ENCODE measurements around the gene COA5. TPM values are rescaled to one million over a fixed set of nuclear protein-coding genes. Genes with fewer than 3 reads are reported as not detected.

COA5 gene
- total RNA-seq, 1 experiment from 2014 or later = 18.6 TPM

DNA sequence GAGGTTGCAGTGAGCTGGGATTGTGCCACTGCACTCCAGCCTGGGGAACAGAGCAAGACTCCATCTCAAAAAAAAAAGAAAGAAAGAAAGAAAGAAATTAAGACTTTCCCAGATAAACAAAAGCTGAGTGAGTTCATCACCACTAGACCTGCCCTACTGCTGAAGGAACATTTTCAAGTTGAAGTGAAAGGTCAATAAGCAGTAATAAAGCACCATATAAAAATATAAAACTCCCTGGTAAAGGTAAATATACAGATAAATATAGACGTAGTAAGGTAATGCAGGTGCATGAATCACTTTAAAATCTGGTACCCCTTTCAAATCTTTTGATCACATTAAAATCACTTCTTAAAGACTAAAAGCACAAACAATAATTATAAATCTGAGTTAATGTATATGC, 42.7 kb upstream of the COA5 start:
- no peaks in the 10 kb centered on the region for H3K79me2 ChIP-seq (ENCODE audit: insufficient read depth, low read length)
- H3K9ac ChIP-seq (ENCODE audit: low read length) = no peak overlapping the region
- H3K9me2 ChIP-seq (ENCODE audit: insufficient read depth) = no peaks in the 10 kb centered on the region
- no peaks in the 10 kb centered on the region for H3K4me1 ChIP-seq (ENCODE audit: control insufficient read depth in 1 of 2, insufficient read depth in 2 of 2, low read length in 2 of 2)
- no TSS peak for BruUV-seq (replicated peaks)
- POLR2A ChIA-PET = no interaction called here
- H3K4me3 ChIP-seq (replicated peaks in 1 of 2; ENCODE audit: low read depth in 1 of 2, low read length in 2 of 2) = no peak overlapping the region
- no peaks in the 10 kb centered on the region for H4K20me1 ChIP-seq (ENCODE audit: insufficient read depth)
- no peak for ATAC-seq
- no peak for DNase-seq (ENCODE audit: low read depth, low spot score)
- no peaks in the 10 kb centered on the region for H3K27me3 ChIP-seq (ENCODE audit: insufficient read depth, low read length)
- no peak overlapping the region for H2AFZ ChIP-seq (ENCODE audit: low read depth, low read length, poor library complexity, severe bottlenecking)
- RAD21 ChIA-PET (ENCODE audit: low non-redundant PET in 1 of 2, low total read pairs in 2 of 2, uncharacterized antibody in 2 of 2, unreplicated experiment in 2 of 2) = no interaction called here
- no peaks in the 10 kb centered on the region for H3K36me3 ChIP-seq (ENCODE audit: control insufficient read depth in 1 of 2, insufficient read depth in 2 of 2, low read length in 2 of 2)
- CTCF ChIA-PET = interaction anchor here (1.0 kb wide), 1 partner anchor 415 kb away, joined by 3 read pairs; no protein-coding TSS in a partner anchor
- H3K9me3 ChIP-seq (ENCODE audit: control insufficient read depth in 1 of 2, insufficient read depth in 1 of 2, low read depth in 1 of 2, low read length in 2 of 2) = no peaks in the 10 kb centered on the region
- no peak for TF ChIP-seq SP1 (IDR thresholded peaks at IDR 0.05; ENCODE audit: low read depth)
- TF ChIP-seq, protein P1, sequence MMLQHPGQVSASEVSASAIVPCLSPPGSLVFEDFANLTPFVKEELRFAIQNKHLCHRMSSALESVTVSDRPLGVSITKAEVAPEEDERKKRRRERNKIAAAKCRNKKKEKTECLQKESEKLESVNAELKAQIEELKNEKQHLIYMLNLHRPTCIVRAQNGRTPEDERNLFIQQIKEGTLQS (IDR thresholded peaks at IDR 0.05) = no peak
- no peak for TF ChIP-seq FOSL1 (IDR thresholded peaks at IDR 0.05; ENCODE audit: low read depth)
- no peak overlapping the region for H3K27ac ChIP-seq (ENCODE audit: low read depth, low read length)
- intact Hi-C loops (cut with micrococcal nuclease) = no loop called here
- H3K4me2 ChIP-seq (ENCODE audit: low read length) = no peak overlapping the region

DNA sequence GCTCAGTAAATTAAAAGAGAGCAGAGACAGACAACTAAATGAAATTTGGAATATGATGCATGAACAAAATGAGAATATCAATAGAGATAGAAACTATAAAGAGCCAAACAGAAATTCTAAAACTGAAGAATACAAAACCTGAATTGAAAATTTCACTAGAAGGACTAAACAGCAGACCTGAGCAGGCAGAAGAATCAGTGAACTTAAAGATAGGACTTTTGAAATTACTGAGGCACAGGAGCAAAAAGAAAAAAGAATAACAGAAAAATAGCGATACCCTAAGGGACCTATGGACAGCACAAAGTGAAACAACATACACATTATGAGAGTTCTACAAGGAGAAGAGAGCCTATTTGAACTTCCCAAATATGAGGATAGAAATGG, 41.7 kb upstream of the COA5 start:
- DNase-seq (ENCODE audit: low read depth, low spot score) (no peak), ATAC-seq (no peak)
- H3K4me3 ChIP-seq (replicated peaks in 1 of 2; ENCODE audit: low read depth in 1 of 2, low read length in 2 of 2) = no peak overlapping the region
- no peak overlapping the region for H3K27ac ChIP-seq (ENCODE audit: low read depth, low read length)
- ChIA-PET CTCF (interaction anchor here (0.7 to 1.9 kb wide), 22 partner anchors 10 to 951 kb away, joined by 3 to 33 read pairs (median 4); partner anchors contain the start of genes C2orf15, CRACDL and EIF5B), POLR2A (interaction anchor here (0.8 kb wide), 1 partner anchor 687 kb away, joined by 3 read pairs; the partner anchor contains the start of gene EIF5B), RAD21 (ENCODE audit: low non-redundant PET in 1 of 2, low total read pairs in 2 of 2, uncharacterized antibody in 2 of 2, unreplicated experiment in 2 of 2) (interaction anchor here (1.1 to 1.3 kb wide), 4 partner anchors 186 to 417 kb away, joined by 4 to 18 read pairs (median 8); no protein-coding TSS in a partner anchor)
- no peaks in the 10 kb centered on the region for H3K4me1 ChIP-seq (ENCODE audit: control insufficient read depth in 1 of 2, insufficient read depth in 2 of 2, low read length in 2 of 2)
- H3K9me2 ChIP-seq (ENCODE audit: insufficient read depth) = no peaks in the 10 kb centered on the region
- no peaks in the 10 kb centered on the region for H3K9me3 ChIP-seq (ENCODE audit: control insufficient read depth in 1 of 2, insufficient read depth in 1 of 2, low read depth in 1 of 2, low read length in 2 of 2)
- H3K27me3 ChIP-seq (ENCODE audit: insufficient read depth, low read length) = no peaks in the 10 kb centered on the region
- H4K20me1 ChIP-seq (ENCODE audit: insufficient read depth) = no peaks in the 10 kb centered on the region
- intact Hi-C loops (cut with micrococcal nuclease) = loop anchor here (1.0 to 2.0 kb wide), 3 partner anchors 187 to 529 kb away; no protein-coding TSS in a partner anchor
- BruUV-seq (replicated peaks) = no TSS peak
- H3K4me2 ChIP-seq (ENCODE audit: low read length) = no peak overlapping the region
- no peak overlapping the region for H2AFZ ChIP-seq (ENCODE audit: low read depth, low read length, poor library complexity, severe bottlenecking)
- no peaks in the 10 kb centered on the region for H3K79me2 ChIP-seq (ENCODE audit: insufficient read depth, low read length)
- no peaks in the 10 kb centered on the region for H3K36me3 ChIP-seq (ENCODE audit: control insufficient read depth in 1 of 2, insufficient read depth in 2 of 2, low read length in 2 of 2)
- TF ChIP-seq JUND (IDR thresholded peaks at IDR 0.05) (no peak), ZFX (IDR thresholded peaks at IDR 0.05) (no peak), SP1 (IDR thresholded peaks at IDR 0.05; ENCODE audit: low read depth) (no peak), CEBPB (IDR thresholded peaks at IDR 0.05; ENCODE audit: low read depth) (no peak), TCF7L2 (IDR thresholded peaks at IDR 0.05; ENCODE audit: borderline replicate concordance, extremely low read depth, insufficient read depth, insufficient read length) (no peak), SRF (IDR thresholded peaks at IDR 0.05; ENCODE audit: low read depth) (no peak), EZH2 (IDR thresholded peaks at IDR 0.05) (no peak), EGR1 (IDR thresholded peaks at IDR 0.05; ENCODE audit: low read depth) (no peak)
- no peak overlapping the region for H3K9ac ChIP-seq (ENCODE audit: low read length)

Measured in HCT116 (cell line).